GM19397 (cell line): ENCODE results near the gene PPP4R4.
"Not testable (repeated sequence)": the region's sequence is repeated elsewhere in the genome, so short reads cannot be mapped to it uniquely, and the experiment has no call there.

Source experiments
- ATAC-seq: cut with Tn5 transposase; IDR thresholded peaks from one replicate; pipeline ENCODE4 v1.9.1; 2021; ENCODE audit warnings: mild to moderate bottlenecking, moderate library complexity; ENCODE audit not compliant: unreplicated experiment

PPP4R4 gene

GRCh38 chr14:94175747-94176146 is 1.6 kb downstream of the PPP4R4 start:
- ATAC-seq = no peak

DNA sequence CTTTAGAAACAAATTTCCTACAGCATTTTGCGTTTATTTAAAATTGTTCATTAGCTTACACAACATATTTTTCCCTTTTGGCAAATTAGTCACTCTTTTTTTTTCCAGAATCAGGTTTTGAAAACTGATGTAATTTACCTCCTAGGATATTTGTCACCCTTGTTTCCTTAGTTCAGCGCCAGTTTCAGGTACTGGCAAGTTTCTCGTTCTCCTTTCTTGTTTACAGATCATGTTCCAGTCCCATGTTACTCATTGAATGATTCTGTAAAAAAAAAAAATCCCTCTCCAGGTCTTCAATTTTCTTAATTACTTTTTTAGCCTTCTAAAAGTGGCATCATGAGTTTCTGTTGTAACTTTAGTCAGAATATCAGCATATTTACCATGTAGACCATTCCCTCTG is 2.7 kb downstream of the PPP4R4 start:
- ATAC-seq = no peak

GRCh38 chr14:94177806-94178205 is 3.7 kb downstream of the PPP4R4 start:
- no peak for ATAC-seq

DNA sequence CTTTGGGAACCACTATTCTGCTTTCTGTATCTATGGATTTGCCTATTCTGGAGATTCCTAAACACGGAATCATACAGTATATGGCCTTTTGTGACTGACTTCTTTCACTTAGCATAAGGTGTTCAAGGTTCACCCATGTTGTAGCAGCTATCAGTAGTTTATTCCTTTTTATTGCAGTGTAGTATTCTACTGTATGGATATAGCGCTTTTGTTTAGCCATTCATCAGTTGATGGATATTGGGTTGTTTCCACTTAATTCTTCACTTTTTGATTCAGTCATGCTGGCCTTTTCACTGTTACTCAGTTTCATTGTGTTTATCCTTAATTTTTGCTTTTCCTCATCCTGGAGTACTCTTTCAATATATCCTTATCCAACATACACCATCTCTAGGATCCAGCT is 5.1 kb downstream of the PPP4R4 start:
- ATAC-seq = no peak

- ATAC-seq = peak; percentile 68
Observed at GRCh38 chr14:94180655-94181271, 6.6 kb downstream of the PPP4R4 start.

- no peak for ATAC-seq
Observed at GRCh38 chr14:94181835-94182234, 7.7 kb downstream of the PPP4R4 start.

DNA sequence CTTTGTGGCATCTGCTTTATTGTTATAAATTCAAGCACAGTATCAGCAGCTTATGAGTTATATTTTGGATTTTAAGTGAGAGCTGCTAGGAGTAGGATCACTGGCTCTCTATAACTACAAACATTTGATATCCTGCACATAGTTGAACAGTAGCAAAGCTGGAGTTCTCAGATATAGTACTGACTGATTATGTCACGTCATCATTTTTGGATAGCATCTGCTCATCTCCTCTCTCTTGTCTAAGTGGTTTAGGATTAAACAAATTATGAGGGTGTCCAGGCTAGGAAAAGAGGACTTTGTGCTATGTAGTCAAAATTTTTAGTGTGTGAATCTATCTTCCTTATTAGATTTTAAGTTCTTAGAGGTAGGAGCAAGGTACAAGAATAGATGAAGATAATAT is 18.4 kb downstream of the PPP4R4 start:
- no peak for ATAC-seq

GRCh38 chr14:94193776-94194175 is 19.7 kb downstream of the PPP4R4 start:
- no peak for ATAC-seq

DNA sequence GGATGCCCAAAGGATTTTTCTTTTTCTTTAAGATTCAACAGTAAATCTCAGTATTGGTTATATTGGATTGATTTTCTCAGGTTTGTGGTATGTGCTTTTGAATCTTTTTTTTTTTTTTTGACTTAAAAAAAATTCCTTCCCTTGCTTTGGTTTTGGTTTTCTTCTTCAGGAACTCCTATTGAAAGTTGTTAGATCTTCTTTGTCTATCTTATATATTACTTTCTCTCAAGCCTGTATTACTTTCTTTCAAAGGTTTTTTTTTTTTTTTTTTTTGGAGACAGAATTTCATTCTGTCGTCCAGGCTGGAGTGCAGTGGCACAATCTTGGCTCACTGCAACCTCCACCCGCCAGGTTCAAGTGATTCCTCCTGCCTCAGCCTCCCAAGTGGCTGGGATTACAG is 21.9 kb downstream of the PPP4R4 start:
- no peak for ATAC-seq

DNA sequence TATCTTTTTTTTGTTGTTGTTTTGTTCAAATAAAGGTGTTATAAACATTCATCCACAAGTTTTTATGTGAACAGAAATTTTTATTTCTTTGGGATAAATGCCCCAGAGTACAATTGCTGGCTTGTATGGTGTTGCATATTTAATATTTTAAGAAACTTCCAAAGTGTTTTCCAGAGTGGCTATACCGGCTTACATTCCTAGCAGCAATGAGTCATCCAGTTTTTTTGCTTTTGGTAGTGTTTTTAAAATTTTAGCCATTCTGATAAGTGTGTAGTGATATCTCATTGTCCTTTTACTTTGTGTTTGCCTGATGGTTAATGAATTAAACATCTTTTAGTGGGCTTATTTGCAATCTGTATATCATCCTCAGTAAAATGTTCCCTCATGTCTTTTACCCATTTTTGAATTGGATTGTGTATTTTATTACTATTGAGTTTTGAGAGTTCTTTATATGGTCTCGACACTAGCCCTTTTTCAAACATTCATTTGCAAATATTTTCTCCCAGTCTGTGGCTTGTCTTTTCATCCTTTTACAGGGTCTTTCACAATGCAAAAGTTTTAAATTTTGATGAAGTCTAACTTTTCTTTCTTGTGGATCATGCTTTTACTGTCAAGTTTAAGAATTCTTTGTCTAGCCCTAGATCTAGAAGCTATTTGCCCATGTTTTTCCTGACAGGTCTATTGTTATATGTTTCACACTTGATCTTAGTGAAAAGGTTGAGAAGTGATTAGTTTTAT is 29.5 kb downstream of the PPP4R4 start:
- no peak for ATAC-seq

DNA sequence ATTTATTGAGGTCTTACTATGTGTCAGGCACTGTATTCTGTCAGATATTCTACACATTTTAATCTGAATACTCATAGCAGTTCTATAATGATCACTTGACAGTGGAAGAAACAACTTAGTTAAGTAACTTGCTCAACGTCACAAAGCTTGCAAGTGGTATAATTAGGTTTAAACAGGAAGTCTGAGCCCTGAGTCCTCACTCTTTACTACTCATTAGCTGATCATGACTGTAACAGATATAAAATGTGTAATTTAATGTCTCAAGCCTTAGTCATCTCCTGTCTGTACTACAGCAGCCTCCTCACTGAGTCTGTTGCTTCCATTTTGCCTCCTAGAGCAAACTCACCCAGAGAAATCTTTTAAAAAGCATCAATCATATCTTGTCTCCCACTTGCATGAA is 38.9 kb downstream of the PPP4R4 start:
- no peak for ATAC-seq

GRCh38 chr14:94213741-94214140 is 39.6 kb downstream of the PPP4R4 start:
- ATAC-seq = no peak

DNA sequence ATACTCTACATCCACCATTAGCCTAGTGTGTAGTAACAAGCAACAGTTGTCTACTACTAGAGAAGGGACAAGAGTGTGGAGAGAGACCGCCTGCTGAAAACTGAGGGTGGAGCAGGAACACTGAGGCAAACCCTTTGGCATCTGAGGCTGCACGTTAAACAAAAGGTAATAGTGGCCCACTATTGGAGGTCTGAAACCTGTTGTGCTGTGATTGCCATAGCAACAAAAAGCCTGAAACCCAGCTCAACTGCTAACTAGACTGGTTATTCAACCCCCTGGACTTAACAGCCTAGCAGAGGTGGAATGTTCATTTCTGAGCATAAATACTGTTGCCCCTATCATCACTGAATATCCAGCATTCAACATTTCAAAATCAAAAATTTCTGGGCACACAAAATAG is 43.0 kb downstream of the PPP4R4 start:
- no peak for ATAC-seq

- not testable (repeated sequence) for ATAC-seq
Observed at GRCh38 chr14:94218198-94218886, 44.2 kb downstream of the PPP4R4 start.

DNA sequence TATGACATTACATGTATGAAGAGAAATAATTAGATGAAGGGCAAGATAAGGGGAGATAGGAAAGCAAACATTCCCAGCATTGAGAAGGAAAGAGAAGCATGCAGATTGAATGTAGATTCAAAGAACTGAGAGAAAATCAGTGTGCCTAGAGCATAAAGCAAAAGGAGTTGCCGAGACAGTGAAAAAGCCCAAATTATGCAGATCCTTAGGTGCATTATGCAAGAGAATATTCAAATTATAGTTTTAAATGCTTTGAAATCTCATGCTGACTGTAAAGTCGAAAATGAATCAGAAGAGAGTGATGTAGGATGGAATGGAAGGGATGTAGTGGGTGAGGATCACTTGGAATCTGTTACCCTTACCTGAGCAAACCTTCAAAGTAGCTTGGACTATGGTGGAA is 49.9 kb downstream of the PPP4R4 start:
- ATAC-seq = no peak

- no peak for ATAC-seq
Observed at GRCh38 chr14:94225460-94226378, 51.6 kb downstream of the PPP4R4 start.

DNA sequence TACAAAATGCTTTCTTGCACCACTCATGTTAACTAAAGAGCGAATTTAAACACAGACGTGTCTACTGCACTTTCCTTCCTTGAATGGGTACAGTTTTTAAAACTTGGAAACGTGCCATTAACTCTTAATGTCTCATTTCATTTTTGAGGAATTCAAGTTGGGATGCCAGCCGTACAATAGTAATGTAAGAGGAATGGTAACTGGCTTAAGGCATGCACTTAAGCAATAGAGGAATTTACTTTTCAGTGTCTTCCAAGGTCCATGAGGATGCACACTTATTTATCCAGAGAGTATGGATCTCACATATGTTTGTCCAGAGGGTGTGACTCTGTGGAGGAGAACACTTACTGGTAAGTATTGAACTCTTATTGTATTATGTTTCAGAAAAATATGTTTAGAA is 52.9 kb downstream of the PPP4R4 start:
- ATAC-seq = no peak

- ATAC-seq = no peak
Observed at GRCh38 chr14:94237046-94237445, 62.9 kb downstream of the PPP4R4 start.

GRCh38 chr14:94237983-94238382 is 63.9 kb downstream of the PPP4R4 start:
- no peak for ATAC-seq

DNA sequence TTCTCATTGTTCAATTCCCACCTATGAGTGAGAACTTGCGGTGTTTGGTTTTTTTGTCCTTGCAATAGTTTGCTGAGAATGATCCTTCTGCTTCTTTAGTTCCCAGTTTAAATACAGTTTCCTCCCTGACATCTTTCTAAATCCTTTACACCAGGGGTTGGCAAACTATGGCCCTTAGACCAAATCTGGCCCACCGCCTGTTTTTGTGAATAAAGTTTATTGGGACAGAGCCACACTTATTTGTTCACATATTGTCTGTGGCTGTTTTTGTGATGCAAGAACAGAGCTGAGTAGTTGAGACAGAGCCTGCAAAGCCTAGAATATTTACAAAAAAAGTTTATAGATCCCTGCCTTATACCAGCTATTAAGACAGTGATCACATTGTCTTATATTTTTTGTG is 65.3 kb downstream of the PPP4R4 start:
- no peak for ATAC-seq

DNA sequence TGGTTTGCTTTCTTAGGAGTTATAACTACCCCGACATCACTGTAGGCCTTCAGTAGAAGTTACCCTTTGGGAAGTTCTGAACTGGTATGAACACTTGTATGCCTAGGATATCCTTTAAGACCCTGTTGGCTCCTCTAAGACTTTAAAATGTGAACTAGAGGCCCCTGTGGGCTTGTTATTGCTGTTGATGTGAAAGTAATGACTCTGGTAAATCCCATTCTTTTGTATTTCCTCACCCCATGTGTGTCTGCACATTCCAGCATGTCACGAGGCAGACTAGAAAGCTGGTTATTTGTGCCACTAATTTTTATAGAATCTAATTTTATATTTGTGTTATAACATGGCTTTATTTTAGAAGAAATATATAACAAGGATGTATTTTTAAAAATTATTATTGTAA is 70.1 kb downstream of the PPP4R4 start:
- ATAC-seq = no peak
